Measurements from ENCODE around the gene NDFIP1. TPM values are rescaled to one million over a fixed set of nuclear protein-coding genes. Genes with fewer than 3 reads are reported as not detected.

NDFIP1 gene
- total RNA-seq, 6 experiments from 2014 or later: 50.4 to 61.1 (median 57.1) TPM

DNA sequence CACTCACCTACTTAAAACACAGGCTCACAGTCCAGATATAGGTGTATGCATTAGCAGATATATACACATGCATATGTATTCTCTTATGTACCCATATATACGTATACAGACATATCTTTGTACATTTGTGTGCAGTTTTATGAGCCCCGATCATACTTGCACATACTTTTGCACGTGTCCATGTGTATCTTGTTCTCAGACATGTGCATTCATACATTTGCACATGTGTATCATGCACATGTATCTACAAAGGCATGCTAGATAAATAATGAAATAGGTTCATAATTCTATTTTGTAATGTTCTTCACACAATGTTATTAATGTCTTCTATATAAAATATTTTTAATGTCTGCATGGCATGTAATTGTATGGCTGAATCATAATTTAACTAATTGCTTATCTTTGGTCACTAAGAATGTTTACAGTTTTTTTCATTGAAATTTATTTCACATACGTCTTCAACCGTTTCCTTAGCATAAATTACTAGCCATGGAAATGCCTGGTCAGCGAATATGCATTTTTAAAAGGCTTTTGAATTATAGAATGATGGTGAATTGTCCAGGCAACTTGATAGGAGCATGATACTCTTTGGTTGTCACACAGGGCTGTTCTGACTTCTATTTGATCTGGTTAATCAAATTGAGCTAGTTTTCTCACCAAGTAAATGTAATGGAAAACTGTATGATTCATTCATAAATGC is 2.6 kb downstream of the NDFIP1 start:
- ATAC-seq (no peak), DNase-seq (no peak)
- Histone ChIP-seq H3K4me3 (no peak overlapping the region), H3K9me3 (no peaks in the 10 kb centered on the region), H3K27ac (no peak overlapping the region), H3K36me3 (no peaks in the 10 kb centered on the region), H3K4me1 (peaks cover 0 to 31% (median 13%) of the 10 kb centered on the region in 4 donors), H3K27me3 (no peaks in the 10 kb centered on the region)
- TF ChIP-seq, protein P1, sequence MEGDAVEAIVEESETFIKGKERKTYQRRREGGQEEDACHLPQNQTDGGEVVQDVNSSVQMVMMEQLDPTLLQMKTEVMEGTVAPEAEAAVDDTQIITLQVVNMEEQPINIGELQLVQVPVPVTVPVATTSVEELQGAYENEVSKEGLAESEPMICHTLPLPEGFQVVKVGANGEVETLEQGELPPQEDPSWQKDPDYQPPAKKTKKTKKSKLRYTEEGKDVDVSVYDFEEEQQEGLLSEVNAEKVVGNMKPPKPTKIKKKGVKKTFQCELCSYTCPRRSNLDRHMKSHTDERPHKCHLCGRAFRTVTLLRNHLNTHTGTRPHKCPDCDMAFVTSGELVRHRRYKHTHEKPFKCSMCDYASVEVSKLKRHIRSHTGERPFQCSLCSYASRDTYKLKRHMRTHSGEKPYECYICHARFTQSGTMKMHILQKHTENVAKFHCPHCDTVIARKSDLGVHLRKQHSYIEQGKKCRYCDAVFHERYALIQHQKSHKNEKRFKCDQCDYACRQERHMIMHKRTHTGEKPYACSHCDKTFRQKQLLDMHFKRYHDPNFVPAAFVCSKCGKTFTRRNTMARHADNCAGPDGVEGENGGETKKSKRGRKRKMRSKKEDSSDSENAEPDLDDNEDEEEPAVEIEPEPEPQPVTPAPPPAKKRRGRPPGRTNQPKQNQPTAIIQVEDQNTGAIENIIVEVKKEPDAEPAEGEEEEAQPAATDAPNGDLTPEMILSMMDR (IDR thresholded peaks at IDR 0.05): no peak
- TF ChIP-seq POLR2A (IDR thresholded peaks at IDR 0.05): no peak
- WGBS (ENCODE audit: insufficient coverage, low coverage, low lambda C conversion rate, missing lambda C conversion rate): 66% methylated on average over 6 of the region's 6 CpGs
- intact Hi-C loops (cut with DNase I): no loop called here

DNA sequence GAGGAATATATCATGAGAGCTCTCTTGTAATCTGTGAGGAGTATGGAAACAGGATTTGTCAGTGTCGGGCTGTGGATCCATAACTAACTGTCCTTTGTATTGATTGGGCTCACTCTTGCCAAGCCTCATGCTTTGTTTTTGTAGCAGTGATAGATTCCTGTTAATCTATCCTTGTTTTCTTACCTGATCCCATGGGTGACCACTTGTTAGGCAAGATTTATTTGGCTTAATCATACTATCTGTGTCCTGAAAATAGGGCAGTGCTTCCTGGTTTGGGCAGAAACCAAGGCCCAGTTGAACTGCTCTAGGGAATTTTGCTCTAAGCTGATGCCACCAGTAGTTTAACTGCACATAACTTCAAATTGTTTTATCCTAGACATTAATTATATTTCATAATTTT is 6.1 kb downstream of the NDFIP1 start:
- peak overlapping the region in 1 of 3 donors; percentile 26 for H3K27ac ChIP-seq
- H3K27me3 ChIP-seq: no peaks in the 10 kb centered on the region
- intact Hi-C loops (cut with DNase I): no loop called here
- H3K4me3 ChIP-seq: no peak overlapping the region
- 25% methylated on average over 1 of the region's 1 CpG for WGBS (ENCODE audit: insufficient coverage, low coverage, low lambda C conversion rate, missing lambda C conversion rate)
- peaks cover 0 to 54% (median 22%) of the 10 kb centered on the region in 4 donors for H3K4me1 ChIP-seq
- no peak for DNase-seq
- H3K9me3 ChIP-seq: no peaks in the 10 kb centered on the region
- ATAC-seq: peak; percentile 89 to 93 (median 92)
- no peaks in the 10 kb centered on the region for H3K36me3 ChIP-seq
- TF ChIP-seq, protein P1 (IDR thresholded peaks at IDR 0.05): no peak
- no peak for TF ChIP-seq POLR2A (IDR thresholded peaks at IDR 0.05)

DNA sequence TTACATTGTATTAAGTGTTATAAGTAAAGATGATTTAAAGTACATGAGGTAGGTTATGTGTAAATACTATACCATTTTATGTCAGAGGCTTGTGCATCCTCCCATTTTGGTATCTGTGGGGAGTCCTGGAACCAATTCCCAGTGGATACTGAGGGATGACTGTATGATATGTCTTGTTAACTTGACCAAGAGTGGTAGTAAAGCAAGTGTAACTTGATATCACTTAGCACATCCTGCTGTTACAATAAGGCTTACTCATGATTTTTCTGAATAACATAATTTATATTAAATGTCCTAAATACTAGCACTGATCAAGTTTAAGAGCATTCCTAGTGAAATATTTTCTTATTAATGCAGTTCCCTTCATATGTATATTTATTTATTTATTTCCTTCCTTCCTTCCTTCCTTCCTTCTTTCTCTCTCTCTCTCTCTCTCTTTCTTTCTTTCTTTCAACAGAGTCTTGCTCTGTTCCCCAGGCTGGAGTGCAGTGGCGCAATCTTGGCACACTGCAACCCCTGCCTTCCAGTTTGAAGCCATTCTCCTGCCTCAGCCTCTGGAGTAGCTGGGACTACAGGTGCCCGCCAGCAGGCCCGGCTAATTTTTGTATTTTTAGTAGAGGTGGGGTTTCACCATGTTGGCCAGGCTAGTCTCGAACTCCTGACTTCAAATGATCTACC is 7.5 kb downstream of the NDFIP1 start:
- 68% methylated on average over 3 of the region's 4 CpGs for WGBS (ENCODE audit: insufficient coverage, low coverage, low lambda C conversion rate, missing lambda C conversion rate)

DNA sequence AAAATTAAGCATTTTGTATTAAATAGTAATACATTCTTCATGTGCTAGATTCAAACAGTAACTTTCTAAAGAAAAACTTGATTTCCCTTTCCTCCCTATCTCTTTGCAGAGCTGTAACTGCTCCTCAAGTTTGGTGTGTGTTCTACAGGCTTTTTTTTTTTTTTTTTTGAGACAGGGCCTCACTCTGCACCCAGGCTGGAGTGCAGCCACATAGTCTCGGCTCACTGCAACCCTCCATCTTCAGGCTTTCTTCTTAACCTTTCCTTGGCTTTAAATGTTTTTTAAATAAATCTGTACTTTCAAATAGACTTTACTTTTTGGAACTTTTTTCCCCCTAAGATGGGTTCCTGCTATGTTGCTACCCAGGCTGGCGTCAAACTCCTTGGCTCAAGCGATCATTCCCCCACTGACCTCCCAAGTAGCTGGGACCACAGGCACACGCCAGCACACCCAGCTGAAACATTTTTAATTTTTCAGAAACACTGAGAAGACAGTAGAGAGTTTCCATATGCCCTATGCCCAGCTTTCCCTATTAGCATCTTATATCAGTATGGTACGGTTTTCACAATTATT is 9.1 kb downstream of the NDFIP1 start:
- no peaks in the 10 kb centered on the region for H3K9me3 ChIP-seq
- no peaks in the 10 kb centered on the region for H3K27me3 ChIP-seq
- TF ChIP-seq, protein P1 (IDR thresholded peaks at IDR 0.05): no peak
- no peak for TF ChIP-seq POLR2A (IDR thresholded peaks at IDR 0.05)
- WGBS (ENCODE audit: insufficient coverage, low coverage, low lambda C conversion rate, missing lambda C conversion rate): 89% methylated on average over 5 of the region's 5 CpGs
- H3K4me1 ChIP-seq: peaks cover 0 to 37% (median 14%) of the 10 kb centered on the region in 4 donors
- DNase-seq: no peak
- intact Hi-C loops (cut with DNase I): no loop called here
- no peaks in the 10 kb centered on the region for H3K36me3 ChIP-seq
- no peak overlapping the region for H3K4me3 ChIP-seq
- ATAC-seq: no peak
- peak overlapping the region in 1 of 3 donors; percentile 9 for H3K27ac ChIP-seq

More for the DNA sequence above, 7.5 kb downstream of the NDFIP1 start:
- no peaks in the 10 kb centered on the region for H3K27me3 ChIP-seq
- peaks cover 0 to 42% (median 17%) of the 10 kb centered on the region in 4 donors for H3K4me1 ChIP-seq
- TF ChIP-seq, protein P1 (IDR thresholded peaks at IDR 0.05): no peak
- TF ChIP-seq POLR2A (IDR thresholded peaks at IDR 0.05): no peak
- DNase-seq (no peak), ATAC-seq (no peak)
- no peak overlapping the region for H3K27ac ChIP-seq
- no peaks in the 10 kb centered on the region for H3K9me3 ChIP-seq
- H3K36me3 ChIP-seq: no peaks in the 10 kb centered on the region
- no peak overlapping the region for H3K4me3 ChIP-seq
- intact Hi-C loops (cut with DNase I): no loop called here

Data from right lobe of liver (tissue), 6 donors.